Testis (tissue), 2 donors: ENCODE data around the gene OBSCN.

Experiments
- CTCF ChIP-seq, 3 experiments: fragments of 450-650 bp in 2 of 3; fragments of 200-600 bp in 1 of 3; sonication (generic) in 1 of 3; IDR thresholded peaks; one replicate each; pipeline ENCODE4 v1.5.1; 2016 to 2019; ENCODE audit warnings: antibody characterized with exemption in 3 of 3, mild to moderate bottlenecking in 2 of 3, moderate library complexity in 1 of 3
- POLR2A ChIP-seq: fragments of 450-650 bp; IDR thresholded peaks from one replicate; pipeline ENCODE4 v1.6.1; 2017; ENCODE audit warnings: antibody characterized with exemption, mild to moderate bottlenecking, moderate library complexity

- TF ChIP-seq CTCF (IDR thresholded peaks at IDR 0.05) (no peak), POLR2A (no peak)
Measured at GRCh38 chr1:228370439-228370940, 162.6 kb downstream of the OBSCN start.
